Mucosa of stomach (tissue), 1 donor: ENCODE measurements around the gene WSCD2.

Source experiments
- H3K27me3 ChIP-seq: one replicate; pipeline ENCODE4 v1.7.0; 2013; ENCODE audit warnings: mild to moderate bottlenecking, low read length; ENCODE audit not compliant: control insufficient read depth, insufficient read depth
- H3K36me3 ChIP-seq: one replicate; pipeline ENCODE4 v1.7.0; 2013; ENCODE audit warnings: low read length; ENCODE audit not compliant: control insufficient read depth, insufficient read depth
- H3K4me1 ChIP-seq: one replicate; pipeline ENCODE4 v1.7.0; 2013; ENCODE audit warnings: mild to moderate bottlenecking, low read length; ENCODE audit not compliant: control insufficient read depth, insufficient read depth
- H3K4me3 ChIP-seq: one replicate; pipeline ENCODE4 v1.7.0; 2013; ENCODE audit warnings: low read length
- H3K9ac ChIP-seq: one replicate; pipeline ENCODE4 v1.7.0; 2013; ENCODE audit warnings: mild to moderate bottlenecking, low read length, moderate library complexity
- H3K9me3 ChIP-seq: one replicate; pipeline ENCODE4 v1.7.0; 2013; ENCODE audit warnings: mild to moderate bottlenecking, low read length, moderate library complexity; ENCODE audit not compliant: control insufficient read depth
- donor health status: Pancreatic carcinoma.

Gene WSCD2

DNA sequence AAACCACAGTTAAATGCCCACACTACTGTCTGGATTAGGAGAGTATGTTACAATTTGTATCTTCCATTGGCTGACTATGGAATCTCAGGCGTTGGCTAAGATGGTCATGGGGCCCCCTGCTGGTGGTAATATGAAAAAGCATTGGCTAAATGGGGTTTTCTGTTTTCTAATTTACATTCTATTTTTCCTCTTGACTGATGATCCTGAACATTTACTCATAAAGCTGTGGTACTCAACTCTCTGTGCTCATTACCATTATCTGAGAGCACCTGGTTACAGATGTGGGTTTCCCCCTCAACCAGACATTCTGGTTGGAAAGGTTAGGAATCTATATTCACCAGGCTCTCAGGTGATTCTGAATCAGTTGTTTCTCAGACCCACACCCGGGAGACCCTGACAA lies 64.8 kb downstream of the WSCD2 start:
- no peaks in the 10 kb centered on the region for H3K36me3 ChIP-seq
- no peaks in the 10 kb centered on the region for H3K9me3 ChIP-seq
- no peaks in the 10 kb centered on the region for H3K27me3 ChIP-seq
- H3K9ac ChIP-seq = no peak overlapping the region
- H3K4me1 ChIP-seq = no peaks in the 10 kb centered on the region
- H3K4me3 ChIP-seq = no peak overlapping the region

DNA sequence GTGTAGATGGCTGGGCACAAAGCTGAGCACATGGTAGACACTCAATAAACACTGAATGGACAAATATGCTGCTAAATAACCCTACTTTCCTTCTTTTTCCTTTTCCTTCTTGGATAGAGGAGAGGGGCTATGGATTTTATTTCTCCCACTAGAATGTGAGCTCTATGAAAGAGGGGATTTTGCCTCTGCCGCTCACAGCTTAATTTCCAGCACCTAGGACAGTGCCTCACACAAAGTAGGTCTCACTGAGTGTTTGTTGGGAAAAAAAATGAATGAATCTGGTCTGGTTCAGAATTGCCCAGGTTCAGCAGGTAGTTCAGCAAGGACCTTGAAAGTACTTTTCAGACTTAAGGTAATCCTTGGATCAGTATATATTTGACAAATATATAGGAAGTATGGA lies 65.5 kb downstream of the WSCD2 start:
- H3K9me3 ChIP-seq = no peaks in the 10 kb centered on the region
- H3K4me1 ChIP-seq = no peaks in the 10 kb centered on the region
- H3K4me3 ChIP-seq = no peak overlapping the region
- H3K36me3 ChIP-seq = no peaks in the 10 kb centered on the region
- no peaks in the 10 kb centered on the region for H3K27me3 ChIP-seq
- no peak overlapping the region for H3K9ac ChIP-seq

DNA sequence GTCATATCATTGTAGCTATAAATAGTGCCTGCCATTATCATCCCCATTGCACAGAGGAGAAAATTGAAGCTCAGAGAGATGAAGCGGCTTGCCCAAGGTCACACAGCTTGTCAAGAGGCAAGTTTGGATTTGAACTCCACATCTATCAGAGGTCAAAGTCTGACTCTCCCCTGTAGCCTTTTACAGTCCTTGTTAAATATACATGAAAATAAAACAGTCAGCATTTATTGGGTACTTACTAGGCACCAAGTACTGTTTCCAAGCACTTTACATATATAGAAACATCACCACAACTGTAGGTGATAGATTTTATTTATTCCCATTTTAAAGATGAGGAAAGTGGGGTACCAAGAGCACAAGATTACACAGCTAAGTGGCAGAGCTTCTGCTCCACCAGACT lies 67.2 kb downstream of the WSCD2 start:
- Histone ChIP-seq H3K9me3 (no peaks in the 10 kb centered on the region), H3K36me3 (no peaks in the 10 kb centered on the region), H3K9ac (no peak overlapping the region), H3K4me3 (no peak overlapping the region), H3K4me1 (no peaks in the 10 kb centered on the region), H3K27me3 (no peaks in the 10 kb centered on the region)

DNA sequence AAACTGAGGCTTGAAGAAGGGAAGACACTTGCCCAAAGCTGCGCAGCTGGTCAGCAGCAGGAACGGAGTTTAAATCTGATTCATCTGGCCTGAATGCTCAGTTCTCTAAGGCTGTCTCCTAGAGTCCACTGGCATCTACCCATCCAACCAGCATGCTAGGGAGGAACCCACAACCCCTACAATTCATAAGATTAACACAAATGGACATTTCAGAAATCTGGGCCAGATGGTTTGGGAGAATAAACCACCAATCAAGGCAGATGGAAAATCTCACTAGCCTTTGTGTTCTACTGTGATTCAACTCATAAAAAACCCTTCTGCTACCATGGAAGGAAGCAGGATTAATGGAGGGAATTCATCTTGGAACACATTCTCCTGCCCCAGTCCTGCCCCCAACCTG lies 67.8 kb downstream of the WSCD2 start:
- no peaks in the 10 kb centered on the region for H3K36me3 ChIP-seq
- no peak overlapping the region for H3K4me3 ChIP-seq
- no peaks in the 10 kb centered on the region for H3K9me3 ChIP-seq
- H3K27me3 ChIP-seq = no peaks in the 10 kb centered on the region
- H3K4me1 ChIP-seq = no peaks in the 10 kb centered on the region
- no peak overlapping the region for H3K9ac ChIP-seq

DNA sequence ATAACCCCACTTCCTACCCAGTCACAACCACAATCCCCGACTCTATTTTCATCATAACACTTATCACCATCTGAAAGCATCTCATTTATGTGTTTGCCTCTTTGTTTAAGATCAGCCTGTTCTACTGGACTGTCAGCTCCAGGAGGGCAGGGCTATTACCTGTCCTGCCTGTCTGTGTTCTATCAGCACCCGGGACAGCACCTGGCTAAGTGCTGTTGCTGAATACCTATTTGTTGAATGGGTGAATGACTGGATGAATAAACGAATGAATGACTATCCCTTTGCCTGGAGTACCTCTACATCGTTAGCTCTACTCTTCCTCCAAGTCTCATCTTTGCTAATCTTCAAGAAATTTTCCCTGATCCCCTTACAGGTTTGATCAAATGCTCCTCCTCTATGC lies 69.0 kb downstream of the WSCD2 start:
- Histone ChIP-seq H3K9ac (no peak overlapping the region), H3K27me3 (no peaks in the 10 kb centered on the region), H3K4me1 (no peaks in the 10 kb centered on the region), H3K9me3 (no peaks in the 10 kb centered on the region), H3K4me3 (no peak overlapping the region), H3K36me3 (no peaks in the 10 kb centered on the region)

DNA sequence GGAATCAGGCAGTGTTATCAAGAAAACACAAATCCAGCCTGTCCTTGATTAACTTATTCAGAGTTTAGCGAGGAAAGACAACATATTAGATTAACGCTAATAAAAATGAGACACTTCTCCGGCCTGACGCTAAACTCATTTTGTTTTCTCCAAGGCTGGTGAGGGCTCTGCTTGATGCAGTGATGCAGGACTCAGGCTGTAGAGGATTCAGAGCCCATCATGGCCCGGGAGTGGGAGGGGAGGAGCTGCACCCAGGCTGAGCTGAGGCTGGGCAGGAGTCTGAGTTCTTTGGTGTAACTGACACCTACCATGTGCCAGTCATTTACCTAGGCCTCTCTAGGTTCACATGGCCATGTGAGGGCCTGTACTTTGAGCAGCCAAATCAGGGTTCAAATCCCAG lies 70.0 kb downstream of the WSCD2 start:
- H3K9ac ChIP-seq = no peak overlapping the region
- no peaks in the 10 kb centered on the region for H3K36me3 ChIP-seq
- H3K4me3 ChIP-seq = no peak overlapping the region
- no peaks in the 10 kb centered on the region for H3K4me1 ChIP-seq
- no peaks in the 10 kb centered on the region for H3K27me3 ChIP-seq
- no peaks in the 10 kb centered on the region for H3K9me3 ChIP-seq

DNA sequence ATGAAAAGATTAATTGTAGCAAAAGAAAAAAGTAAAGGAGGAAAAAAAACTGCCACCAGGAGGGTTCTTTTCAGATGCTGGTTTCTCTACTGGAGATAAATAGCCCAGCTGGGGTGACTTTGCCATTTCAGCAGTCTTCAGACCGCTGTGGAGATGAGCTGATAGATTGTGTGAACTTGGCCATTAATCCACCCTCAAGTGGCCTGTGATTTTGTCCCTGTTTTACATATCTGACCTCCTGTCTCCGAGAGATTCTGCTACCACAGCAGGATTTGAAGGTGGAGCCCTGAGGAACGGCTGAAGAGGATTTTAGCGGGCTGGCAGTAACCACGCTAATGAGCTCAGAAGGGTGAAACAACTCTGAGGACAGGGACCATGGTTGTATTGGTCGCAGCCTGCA lies 72.7 kb downstream of the WSCD2 start:
- Histone ChIP-seq H3K4me1 (no peaks in the 10 kb centered on the region), H3K36me3 (no peaks in the 10 kb centered on the region), H3K4me3 (no peak overlapping the region), H3K27me3 (no peaks in the 10 kb centered on the region), H3K9ac (no peak overlapping the region), H3K9me3 (no peaks in the 10 kb centered on the region)

DNA sequence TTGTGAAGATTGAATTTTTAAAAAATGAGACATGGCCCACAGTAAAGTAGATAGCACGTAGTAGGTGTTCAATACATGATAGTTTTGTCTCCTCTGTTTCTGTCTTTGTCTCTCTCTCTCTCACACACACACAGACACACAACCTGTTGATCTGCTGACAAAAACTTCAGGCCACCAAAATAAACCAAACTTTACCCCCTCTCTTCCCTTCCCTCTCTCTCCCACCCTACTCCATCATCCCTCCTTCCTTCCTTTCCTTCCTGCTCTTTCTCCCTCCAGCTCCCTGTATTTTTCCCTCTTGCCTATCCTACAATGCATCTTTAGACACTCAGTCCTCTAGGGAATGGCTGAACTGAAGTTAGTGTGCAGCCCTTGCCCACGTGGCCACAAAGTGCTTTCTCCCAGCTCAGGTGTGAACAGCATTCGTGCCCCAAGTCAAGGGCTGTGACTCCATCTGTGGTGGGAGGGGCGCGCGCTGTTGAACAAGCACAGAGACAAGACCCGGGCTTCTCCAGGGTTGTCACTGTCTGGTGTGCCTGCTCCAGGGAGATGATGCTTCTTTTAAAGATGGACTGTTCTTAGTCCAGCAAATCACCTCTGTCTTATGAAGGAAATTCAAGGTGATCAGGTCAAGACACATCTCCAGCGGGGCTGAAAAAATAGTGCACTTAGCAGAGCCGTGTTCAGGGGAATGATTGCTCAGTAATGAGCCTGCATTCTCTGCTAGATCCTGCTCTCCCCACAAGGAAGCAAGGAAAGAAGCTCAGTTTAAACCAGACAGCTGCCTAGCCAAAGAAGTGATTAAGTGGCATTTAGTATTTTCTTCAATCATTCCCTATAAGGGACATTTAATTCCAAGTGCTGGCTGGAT lies 75.3 kb downstream of the WSCD2 start:
- H3K9ac ChIP-seq = no peak overlapping the region
- no peaks in the 10 kb centered on the region for H3K4me1 ChIP-seq
- no peak overlapping the region for H3K4me3 ChIP-seq

DNA sequence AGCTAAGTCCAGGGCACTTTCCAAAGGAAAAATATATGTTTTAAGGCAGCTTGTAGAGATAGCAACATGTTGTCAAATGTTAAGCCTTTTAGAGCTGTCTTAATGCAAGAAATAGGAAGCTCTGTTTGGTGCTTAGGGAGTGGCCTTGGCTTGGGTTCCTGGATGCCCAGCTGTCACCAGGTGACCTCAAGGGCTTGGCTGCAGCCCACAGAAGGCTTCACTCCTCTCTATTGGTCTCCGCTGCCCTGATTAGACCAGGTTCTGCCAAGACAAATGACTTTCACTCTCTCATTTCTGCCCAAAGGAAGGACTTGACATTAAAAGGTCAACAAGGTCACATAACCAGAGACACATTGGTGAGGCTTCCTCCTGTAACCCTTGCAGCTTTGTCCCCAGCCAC lies 76.8 kb downstream of the WSCD2 start:
- no peaks in the 10 kb centered on the region for H3K4me1 ChIP-seq
- no peak overlapping the region for H3K4me3 ChIP-seq
- H3K9ac ChIP-seq = no peak overlapping the region
- H3K9me3 ChIP-seq = no peaks in the 10 kb centered on the region
- H3K36me3 ChIP-seq = no peaks in the 10 kb centered on the region
- H3K27me3 ChIP-seq = no peaks in the 10 kb centered on the region

More for the DNA sequence above, 75.3 kb downstream of the WSCD2 start:
- no peaks in the 10 kb centered on the region for H3K27me3 ChIP-seq
- H3K9me3 ChIP-seq = no peaks in the 10 kb centered on the region
- no peaks in the 10 kb centered on the region for H3K36me3 ChIP-seq

DNA sequence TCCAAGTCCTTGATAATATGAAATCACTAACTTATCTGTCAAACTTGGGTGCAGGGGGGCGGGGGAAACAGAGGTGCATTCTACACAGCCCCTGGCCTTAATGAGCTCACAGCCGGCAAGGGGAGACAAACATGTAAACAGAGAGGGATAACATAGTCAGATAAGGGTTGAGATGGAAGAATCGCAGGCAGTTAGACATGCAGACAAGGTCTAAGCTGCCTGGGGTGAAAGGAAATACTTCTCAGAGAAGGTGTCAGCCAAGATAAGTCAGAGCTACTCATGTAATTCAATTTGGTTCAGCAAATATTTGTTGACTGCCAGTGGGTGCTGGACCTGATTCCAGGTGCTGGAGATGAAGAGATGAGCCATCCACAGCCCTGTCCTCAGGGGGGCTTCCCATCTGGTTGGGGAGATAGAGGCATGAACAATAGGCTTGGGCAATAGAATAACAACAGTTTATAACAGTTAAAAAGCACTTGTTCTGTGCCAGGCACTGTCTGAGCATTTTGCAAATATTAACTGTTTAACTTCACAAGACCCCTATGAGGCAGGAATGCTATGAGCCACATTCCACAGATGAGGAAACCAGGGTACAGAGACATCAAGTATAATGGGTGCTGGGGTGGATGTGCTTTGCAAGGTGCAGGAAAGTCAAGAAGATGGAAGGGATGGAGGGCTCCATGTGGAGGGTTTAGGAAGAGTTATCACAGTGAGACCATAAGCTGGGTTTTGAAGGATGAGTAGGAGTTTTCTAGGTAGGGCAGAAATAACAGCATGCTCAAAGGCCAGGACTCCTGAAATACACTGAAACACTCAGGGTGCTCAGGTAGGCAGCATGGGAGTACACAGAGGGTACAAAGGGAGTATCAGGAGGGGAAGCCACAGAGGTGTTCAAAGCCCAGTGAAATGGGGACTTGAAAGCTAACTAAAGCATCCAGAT lies 79.0 kb downstream of the WSCD2 start:
- Histone ChIP-seq H3K9me3 (no peaks in the 10 kb centered on the region), H3K9ac (no peak overlapping the region), H3K36me3 (no peaks in the 10 kb centered on the region), H3K27me3 (no peaks in the 10 kb centered on the region), H3K4me1 (no peaks in the 10 kb centered on the region), H3K4me3 (no peak overlapping the region)

DNA sequence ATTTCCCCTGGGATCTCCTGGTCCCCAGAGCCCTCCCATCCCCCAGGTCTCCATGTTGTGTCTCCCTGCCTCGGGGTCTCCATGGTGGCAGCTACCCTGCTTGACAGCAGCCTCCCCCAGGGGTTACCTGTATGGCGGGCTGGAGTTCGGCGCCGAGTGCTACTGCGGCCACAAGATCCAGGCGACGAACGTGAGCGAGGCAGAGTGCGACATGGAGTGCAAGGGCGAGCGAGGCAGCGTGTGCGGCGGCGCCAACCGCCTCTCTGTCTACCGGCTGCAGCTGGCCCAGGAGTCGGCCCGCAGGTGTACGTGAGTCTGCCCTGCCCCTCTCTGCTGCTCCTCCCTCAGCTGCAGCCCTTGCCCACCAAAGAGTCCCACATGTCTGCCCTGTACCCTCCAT lies 80.9 kb downstream of the WSCD2 start:
- no peak overlapping the region for H3K9ac ChIP-seq
- H3K27me3 ChIP-seq = no peaks in the 10 kb centered on the region
- no peaks in the 10 kb centered on the region for H3K9me3 ChIP-seq
- no peak overlapping the region for H3K4me3 ChIP-seq
- H3K36me3 ChIP-seq = no peaks in the 10 kb centered on the region
- no peaks in the 10 kb centered on the region for H3K4me1 ChIP-seq

DNA sequence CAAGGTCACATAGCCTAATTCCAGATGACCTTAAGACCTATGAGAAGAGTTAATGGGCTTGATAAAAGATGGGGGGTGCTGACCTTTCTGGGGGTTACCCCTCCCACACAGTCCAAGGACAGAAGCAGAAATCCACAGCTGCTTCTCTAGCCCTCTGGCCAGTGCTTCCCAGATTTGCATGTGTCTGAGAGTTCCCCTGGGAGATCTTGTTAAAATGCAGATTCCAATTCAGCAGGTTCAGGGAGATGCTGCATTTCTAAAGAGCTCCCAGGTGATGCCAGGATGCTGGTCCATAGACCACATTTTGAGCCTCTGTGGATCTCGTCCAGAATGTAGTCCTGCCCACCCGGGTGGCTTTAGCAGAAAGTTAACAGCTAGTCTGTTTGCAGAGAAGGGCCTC lies 82.1 kb downstream of the WSCD2 start:
- Histone ChIP-seq H3K27me3 (no peaks in the 10 kb centered on the region), H3K4me1 (no peaks in the 10 kb centered on the region), H3K9ac (no peak overlapping the region), H3K4me3 (no peak overlapping the region), H3K36me3 (no peaks in the 10 kb centered on the region), H3K9me3 (no peaks in the 10 kb centered on the region)
